NCI-H128 (cell line): Measurements from ENCODE around the gene GCN1.
"Not testable (repeated sequence)": the region's sequence is repeated elsewhere in the genome, so short reads cannot be mapped to it uniquely, and the experiment has no call there.

Source experiments
- DNase-seq: peaks from one replicate; lab custom pipeline; 2025; ENCODE audit not compliant: unreplicated experiment; lab: John Stamatoyannopoulos, UW

Gene GCN1

DNA sequence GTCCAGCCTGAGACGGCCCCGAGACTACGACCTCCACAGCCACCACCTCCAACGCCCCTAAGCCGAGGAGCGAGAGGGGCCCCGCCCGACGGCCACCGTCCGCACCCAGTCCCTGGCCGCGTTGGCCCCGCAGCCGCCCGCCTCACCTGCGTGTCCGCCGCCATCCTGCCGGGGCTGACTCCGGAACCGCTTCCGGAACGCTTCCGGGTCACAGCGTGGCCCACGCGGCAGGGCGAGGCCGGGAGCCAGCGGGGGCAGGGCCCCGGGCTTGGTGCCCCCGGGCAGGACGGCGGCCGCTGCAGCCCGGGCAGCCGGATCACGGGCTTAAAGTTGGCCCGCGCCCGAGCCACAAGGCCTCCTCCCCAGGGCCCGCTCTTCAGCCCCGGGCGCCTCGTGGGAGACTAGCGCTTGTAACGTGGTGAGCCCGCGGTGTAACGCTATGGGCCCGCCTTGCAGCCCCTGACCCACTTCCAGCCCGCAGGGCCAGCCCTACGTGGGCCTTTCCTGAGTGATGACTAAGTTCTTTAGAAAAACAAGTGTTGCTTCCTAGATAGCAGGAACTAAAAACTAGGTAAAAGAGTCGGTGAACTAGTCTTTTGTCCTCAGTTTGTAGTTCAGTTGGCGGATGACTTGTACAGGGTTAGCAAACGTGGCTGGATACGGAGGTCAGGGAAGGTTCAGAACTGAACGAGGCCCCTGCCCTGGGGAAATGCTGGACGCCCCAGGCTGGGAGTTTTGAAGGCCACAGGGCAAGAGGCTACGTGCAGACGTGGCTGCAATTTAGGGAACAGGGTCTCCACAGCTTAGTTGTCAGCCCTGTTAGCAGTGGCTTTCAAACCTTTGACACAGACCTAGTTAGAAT lies at the start of gene GCN1:
Gene GCN1, minus strand, starts transcription at position 182 of the 862 bp plus-strand sequence. Its CDS starts 18 bp downstream, at position 164.
- no peak for DNase-seq

- DNase-seq = no peak
These were observed 48.6 kb upstream of the GCN1 start for GRCh38 chr12:120242971-120243699.

GRCh38 chr12:120242275-120242799 lies 47.8 kb upstream of the GCN1 start:
- no peak for DNase-seq

GRCh38 chr12:120241561-120242274 lies 47.2 kb upstream of the GCN1 start:
- no peak for DNase-seq

DNA sequence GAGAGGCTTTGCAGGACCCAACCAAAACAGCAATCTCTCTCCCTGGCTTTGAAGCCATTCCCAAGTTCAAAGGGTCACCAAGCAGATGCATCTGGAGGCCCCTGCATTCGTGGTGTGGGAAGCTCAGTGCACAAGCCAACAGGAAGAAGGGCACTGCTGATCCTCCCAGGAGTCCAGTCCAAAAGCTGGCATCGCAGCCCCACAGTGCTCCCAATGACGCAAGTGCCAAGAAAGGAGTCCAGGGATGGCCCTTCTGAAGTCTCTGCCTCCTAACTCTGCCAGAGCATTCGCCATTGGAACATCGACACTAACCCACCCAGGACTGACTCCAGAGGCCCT lies 45.9 kb upstream of the GCN1 start:
- DNase-seq = no peak

- no peak for DNase-seq
These were observed 45.4 kb upstream of the GCN1 start for GRCh38 chr12:120239776-120240494.

- no peak for DNase-seq
These were observed 44.4 kb upstream of the GCN1 start for GRCh38 chr12:120238839-120239445.

GRCh38 chr12:120238217-120238616 lies 43.7 kb upstream of the GCN1 start:
- DNase-seq = no peak

DNA sequence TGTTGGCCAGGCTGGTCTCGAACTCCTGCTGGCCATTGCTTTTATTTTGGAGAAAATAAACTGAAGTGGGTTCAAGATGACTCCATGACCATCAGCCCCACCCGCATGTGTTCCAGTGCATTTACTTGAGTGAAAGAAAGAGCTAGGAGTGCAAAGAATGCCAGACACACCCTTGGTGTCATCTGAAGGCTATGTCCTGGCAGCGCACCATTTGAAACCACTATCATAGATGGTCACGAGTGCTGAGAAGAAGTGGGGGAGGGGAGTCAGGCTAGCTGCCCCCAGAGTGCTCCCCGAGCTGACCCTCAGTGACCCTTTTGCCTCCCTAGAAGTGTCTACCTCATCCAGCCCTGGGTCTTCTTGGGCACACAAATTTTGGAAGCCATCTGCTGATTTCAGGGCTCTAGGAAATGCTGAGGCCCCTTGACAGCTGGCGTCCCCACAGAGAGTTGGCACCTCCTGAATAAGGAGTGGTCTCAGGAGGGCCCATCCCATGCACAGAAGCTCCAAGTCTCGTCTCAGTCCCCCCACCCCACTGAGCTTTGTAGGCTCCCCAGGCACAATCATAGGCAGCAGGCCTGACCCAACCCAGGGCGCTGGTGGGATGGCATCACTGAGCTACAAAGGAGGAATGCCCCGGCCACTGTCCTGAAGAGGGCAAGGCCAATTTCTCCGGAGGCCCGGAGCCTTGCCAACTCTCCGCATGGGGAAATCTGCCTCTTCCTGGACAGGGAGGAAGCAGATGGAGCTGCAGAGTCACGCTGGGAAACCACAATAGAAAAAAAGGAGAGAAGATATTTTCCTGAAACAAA lies 43.1 kb upstream of the GCN1 start:
- DNase-seq = no peak

DNA sequence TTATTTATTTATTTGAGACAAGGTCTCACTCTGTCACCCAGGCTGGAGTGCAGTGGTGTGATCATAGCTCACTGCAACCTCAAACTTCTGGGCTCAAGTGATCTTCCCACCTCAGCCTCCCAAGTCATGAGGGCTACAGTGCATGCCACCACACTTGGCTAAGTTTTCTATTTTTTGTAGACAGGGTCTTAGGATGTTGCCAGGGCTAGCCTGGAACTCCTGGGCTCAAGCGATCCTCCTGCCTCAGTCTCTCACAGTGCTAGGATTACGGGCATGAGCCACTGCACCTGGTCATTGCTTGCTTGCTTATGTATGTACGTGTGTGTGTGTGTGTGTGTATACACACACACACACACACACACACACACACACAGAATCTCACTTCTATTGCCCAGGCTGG lies 42.3 kb upstream of the GCN1 start:
- not testable (repeated sequence) for DNase-seq

- DNase-seq = no peak
These were observed 41.1 kb upstream of the GCN1 start for GRCh38 chr12:120235369-120236323.

- no peak for DNase-seq
These were observed 40.3 kb upstream of the GCN1 start for GRCh38 chr12:120234643-120235368.

DNA sequence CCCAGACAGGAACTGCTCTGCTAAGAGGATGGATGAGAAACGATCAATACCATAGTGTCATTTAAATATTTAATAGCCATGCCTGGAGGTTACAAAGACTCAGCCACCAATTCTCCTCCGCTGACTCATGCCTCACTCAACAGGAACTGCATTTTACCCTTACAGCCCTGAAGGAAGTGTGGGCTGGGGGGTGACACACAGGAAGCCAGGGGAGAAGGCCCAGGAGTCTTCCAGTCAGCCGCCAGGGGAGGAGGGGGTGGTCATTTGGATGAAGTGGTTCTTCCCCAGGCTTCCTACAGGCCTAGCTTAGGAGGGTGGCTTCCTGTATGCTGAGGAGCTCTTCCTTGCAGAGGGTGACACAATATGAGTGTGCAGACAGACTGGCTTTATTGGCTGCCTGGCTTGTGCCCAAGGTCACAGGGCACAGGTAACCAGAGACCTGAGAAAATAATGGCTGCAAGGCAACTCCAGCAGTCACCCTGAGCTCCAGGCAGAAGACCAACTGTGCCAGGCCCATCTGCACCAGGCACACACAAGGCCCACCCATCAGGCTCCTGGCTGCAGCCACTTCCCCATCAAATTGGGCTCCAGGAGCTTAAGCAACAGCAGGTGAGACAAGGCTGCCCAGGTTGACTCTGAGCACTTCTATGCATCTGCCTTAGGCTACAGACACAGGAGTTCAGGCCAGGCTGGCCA lies 36.9 kb upstream of the GCN1 start:
- no peak for DNase-seq

GRCh38 chr12:120230974-120231315 lies 36.4 kb upstream of the GCN1 start:
- DNase-seq = no peak

GRCh38 chr12:120230326-120230973 lies 35.9 kb upstream of the GCN1 start:
- DNase-seq = no peak

DNA sequence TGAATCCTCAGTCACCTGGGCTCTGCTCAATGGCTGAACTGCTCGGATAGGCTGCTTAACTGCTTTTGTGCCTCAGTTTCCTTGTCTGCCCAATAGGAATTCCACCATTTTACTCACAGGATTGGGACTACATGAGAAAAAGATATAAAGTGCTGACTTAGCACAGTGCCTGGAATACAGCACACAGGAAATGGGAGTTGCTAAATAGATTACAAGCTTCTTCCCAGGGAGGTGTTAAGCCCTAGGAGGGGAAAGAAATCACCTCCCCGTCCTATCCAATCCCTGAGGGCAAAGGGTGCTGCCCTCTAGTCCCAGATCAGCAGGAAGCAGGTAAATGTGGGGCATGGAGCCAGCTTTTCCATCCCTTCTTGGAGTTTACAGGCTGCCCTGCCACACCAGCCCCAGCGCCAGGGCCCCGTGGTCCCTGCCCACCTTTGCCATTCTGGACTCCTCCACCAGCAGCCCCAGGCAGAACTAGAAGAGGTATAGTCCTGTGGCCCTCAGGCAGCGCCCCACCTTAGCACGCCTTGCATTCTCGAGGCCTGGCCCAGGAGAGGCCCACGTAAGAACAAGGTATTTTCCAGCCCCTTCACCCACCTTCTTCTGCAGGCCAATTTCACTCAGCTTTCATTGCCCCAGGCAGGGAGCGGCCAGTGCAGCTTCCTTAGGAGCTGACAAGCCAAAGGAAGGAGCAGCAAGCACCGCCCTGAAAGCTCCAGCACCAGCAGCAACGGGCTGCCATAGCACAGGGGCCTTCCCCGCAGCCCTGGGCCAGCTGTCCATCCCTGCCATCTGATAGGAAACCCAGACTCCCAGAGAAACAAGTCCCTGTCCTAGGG lies 35.2 kb upstream of the GCN1 start:
- DNase-seq = no peak
